Subcutaneous abdominal adipose tissue (tissue), 5 donors: Measurements from ENCODE around the gene ZFP64.

Experiments used
- H3K27ac ChIP-seq: one replicate; pipeline ENCODE4 v1.7.0; 2013; ENCODE audit warnings: low read depth, mild to moderate bottlenecking, inconsistent platforms, low read length, moderate library complexity
- H3K27me3 ChIP-seq, 5 donors: one replicate each; pipeline ENCODE4 v1.7.0; 2013; ENCODE audit warnings: low read length in 5 of 5, inconsistent platforms in 1 of 5; ENCODE audit not compliant: control insufficient read depth in 5 of 5, insufficient read depth in 4 of 5
- H3K36me3 ChIP-seq, 5 donors: one replicate each; pipeline ENCODE4 v1.7.0; 2013; ENCODE audit warnings: low read length in 5 of 5; ENCODE audit not compliant: control insufficient read depth in 5 of 5, insufficient read depth in 5 of 5
- H3K4me1 ChIP-seq, 5 donors: one replicate each; pipeline ENCODE4 v1.7.0; 2013; ENCODE audit warnings: low read length in 5 of 5, mild to moderate bottlenecking in 3 of 5, moderate library complexity in 1 of 5; ENCODE audit not compliant: control insufficient read depth in 5 of 5, insufficient read depth in 5 of 5
- H3K4me3 ChIP-seq, 5 donors: one replicate each; pipeline ENCODE4 v1.7.0; 2013; ENCODE audit warnings: low read length in 5 of 5, low read depth in 1 of 5
- H3K9ac ChIP-seq, 5 donors: one replicate each; pipeline ENCODE4 v1.7.0; 2013; ENCODE audit warnings: low read length in 5 of 5, mild to moderate bottlenecking in 4 of 5, moderate library complexity in 3 of 5
- H3K9me3 ChIP-seq, 5 donors: one replicate each; pipeline ENCODE4 v1.7.0; 2013; ENCODE audit warnings: low read length in 5 of 5; ENCODE audit not compliant: control insufficient read depth in 5 of 5
- donor health status: healthy.
- donor health status: healthy.
- donor health status: healthy.
- donor health status: healthy.
- donor health status: healthy.

ZFP64 gene

GRCh38 chr20:52190437-52191131 is 995 bp downstream of the ZFP64 start:
- Histone ChIP-seq H3K9me3 (no peaks in the 10 kb centered on the region), H3K9ac (peak overlapping the region; percentile 79 to 90 (median 87)), H3K27me3 (no peaks in the 10 kb centered on the region), H3K36me3 (peaks cover 0 to 14% (median 11%) of the 10 kb centered on the region in 5 donors), H3K4me1 (peaks cover 2 to 22% (median 19%) of the 10 kb centered on the region in 5 donors), H3K27ac (peak overlapping the region; percentile 72), H3K4me3 (peak overlapping the region; percentile 92 to 97 (median 96))

- Histone ChIP-seq H3K27me3 (no peaks in the 10 kb centered on the region), H3K9me3 (no peaks in the 10 kb centered on the region), H3K36me3 (peaks cover 0 to 43% (median 35%) of the 10 kb centered on the region in 5 donors), H3K9ac (no peak overlapping the region), H3K4me3 (no peak overlapping the region), H3K4me1 (no peaks in the 10 kb centered on the region), H3K27ac (no peak overlapping the region)
Measured at GRCh38 chr20:52181766-52182165, 9.8 kb downstream of the ZFP64 start.

DNA sequence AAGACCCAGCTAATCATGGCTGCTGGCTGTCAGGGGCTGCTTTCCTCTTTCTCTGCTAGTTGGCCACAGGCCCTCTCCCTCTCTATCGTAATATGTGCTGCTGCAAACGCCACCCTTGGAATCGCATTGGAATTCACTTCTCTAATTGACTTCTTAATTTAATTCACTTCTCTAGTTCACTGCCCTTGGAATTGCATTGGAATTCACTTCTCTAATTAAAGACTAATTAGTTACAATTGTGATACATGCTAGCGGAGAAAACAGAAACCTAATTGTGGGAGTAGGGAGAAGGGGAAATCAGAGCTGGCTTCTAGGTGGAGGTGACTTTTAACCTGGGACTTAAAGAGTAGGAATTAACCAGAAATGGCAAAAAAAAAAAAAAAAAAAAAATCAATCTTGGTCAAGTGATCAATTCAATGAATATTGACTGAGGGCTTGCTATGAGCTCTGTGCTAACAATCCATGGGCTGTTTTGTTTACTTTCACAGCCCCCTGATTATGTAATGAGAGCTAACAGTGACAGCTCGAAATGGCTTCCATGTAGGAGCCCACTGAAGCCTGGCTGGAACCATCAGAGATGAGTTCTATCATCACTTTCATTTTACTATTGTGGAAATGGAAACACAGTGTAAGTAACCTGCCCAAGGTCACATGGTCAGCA is 11.3 kb downstream of the ZFP64 start:
- H3K9me3 ChIP-seq, result no peaks in the 10 kb centered on the region
- H3K4me1 ChIP-seq, result no peaks in the 10 kb centered on the region

DNA sequence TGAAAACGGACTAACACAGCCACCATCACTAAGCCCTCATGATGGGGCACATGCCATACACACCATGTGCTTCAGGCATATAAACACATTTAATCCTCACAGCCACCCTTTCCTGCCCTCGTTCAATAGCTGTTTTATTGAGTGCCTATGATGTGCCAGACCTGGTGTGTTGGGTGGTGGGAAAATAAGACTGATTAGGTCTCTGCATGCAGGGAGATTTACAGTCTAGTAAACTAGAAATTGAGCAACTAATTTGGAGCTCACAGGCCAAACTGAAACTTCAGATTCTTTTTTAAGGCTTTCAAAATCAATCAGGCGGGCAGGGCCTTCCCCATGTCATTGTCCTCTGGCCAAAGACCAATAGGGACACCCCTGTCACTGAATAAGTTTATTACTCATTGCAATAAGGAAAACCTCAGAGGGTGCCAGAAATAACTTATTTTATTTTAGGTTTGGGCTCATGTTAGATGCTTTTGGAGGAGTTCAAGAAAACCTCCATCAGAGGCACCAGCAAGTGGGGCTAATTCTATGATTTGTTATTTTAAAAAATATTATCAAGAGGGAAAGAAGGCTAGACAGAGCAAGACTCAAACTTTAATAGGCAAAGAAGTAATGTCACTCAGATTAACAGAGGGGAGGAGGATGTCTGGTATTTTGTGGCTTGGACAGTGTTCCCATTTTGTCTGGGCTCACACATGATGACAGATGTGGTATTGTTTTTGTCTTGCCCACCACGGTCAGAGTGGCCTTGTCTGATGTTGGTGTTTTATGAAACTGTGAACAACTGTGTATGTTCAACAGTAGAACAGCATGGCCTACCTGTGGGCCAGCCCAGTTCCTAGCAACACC is 12.0 kb downstream of the ZFP64 start:
- Histone ChIP-seq H3K36me3 (peaks cover 0 to 24% (median 19%) of the 10 kb centered on the region in 5 donors), H3K9ac (no peak overlapping the region), H3K27ac (no peak overlapping the region), H3K4me1 (no peaks in the 10 kb centered on the region), H3K9me3 (no peaks in the 10 kb centered on the region), H3K27me3 (no peaks in the 10 kb centered on the region), H3K4me3 (no peak overlapping the region)

More for the DNA sequence above, 11.3 kb downstream of the ZFP64 start:
- H3K36me3 ChIP-seq, result peaks cover 0 to 30% (median 24%) of the 10 kb centered on the region in 5 donors
- no peak overlapping the region for H3K9ac ChIP-seq
- no peak overlapping the region for H3K4me3 ChIP-seq
- H3K27ac ChIP-seq, result no peak overlapping the region
- H3K27me3 ChIP-seq, result no peaks in the 10 kb centered on the region

DNA sequence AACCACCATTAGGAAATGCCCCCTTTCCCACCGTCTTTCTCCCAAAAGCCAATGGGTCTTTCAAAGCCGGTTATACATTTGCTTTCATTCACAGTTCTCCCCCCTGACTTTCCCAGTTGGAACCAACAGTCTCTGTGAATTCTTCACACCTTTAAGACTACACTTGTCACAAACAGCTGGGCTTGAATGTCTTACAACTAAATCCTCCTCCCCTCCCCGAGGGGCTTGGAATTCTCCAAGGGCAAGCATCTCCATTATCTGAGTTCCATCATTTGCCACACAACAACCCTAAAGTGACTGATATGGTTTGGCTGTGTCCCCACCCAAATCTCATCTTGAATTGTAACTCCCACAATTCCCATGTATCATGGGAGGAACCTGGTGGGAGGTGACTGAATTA is 12.9 kb downstream of the ZFP64 start:
- Histone ChIP-seq H3K9ac (no peak overlapping the region), H3K36me3 (peaks cover 0 to 18% (median 17%) of the 10 kb centered on the region in 5 donors)

DNA sequence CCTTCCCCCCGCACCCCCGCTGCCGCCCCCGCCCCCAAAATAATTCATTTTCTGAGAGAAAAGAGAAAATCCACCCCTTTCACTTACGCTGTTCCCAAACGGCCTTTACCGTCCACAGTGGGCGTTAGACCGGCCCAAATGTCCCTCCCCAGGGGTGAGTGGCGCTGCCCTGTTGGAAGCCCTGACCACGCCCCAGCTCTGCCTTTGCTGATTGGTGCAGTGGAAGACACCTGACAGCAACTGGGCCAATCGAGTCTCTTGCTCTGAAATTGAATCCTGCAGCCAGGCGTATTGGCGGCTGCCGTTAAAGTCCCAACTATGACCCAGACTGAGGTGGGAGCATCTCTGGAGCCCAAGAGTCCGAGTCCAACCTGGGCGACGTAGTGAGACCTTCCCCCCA is 15.7 kb downstream of the ZFP64 start:
- H3K27me3 ChIP-seq, result no peaks in the 10 kb centered on the region
- H3K27ac ChIP-seq, result no peak overlapping the region
- H3K4me1 ChIP-seq, result no peaks in the 10 kb centered on the region
- no peak overlapping the region for H3K4me3 ChIP-seq
- no peak overlapping the region for H3K9ac ChIP-seq
- H3K36me3 ChIP-seq, result peaks cover under 1 to 27% (median 14%) of the 10 kb centered on the region in 5 donors
- H3K9me3 ChIP-seq, result no peaks in the 10 kb centered on the region

More for the DNA sequence above, 12.9 kb downstream of the ZFP64 start:
- Histone ChIP-seq H3K4me3 (no peak overlapping the region), H3K27ac (no peak overlapping the region), H3K9me3 (no peaks in the 10 kb centered on the region), H3K4me1 (no peaks in the 10 kb centered on the region), H3K27me3 (no peaks in the 10 kb centered on the region)

DNA sequence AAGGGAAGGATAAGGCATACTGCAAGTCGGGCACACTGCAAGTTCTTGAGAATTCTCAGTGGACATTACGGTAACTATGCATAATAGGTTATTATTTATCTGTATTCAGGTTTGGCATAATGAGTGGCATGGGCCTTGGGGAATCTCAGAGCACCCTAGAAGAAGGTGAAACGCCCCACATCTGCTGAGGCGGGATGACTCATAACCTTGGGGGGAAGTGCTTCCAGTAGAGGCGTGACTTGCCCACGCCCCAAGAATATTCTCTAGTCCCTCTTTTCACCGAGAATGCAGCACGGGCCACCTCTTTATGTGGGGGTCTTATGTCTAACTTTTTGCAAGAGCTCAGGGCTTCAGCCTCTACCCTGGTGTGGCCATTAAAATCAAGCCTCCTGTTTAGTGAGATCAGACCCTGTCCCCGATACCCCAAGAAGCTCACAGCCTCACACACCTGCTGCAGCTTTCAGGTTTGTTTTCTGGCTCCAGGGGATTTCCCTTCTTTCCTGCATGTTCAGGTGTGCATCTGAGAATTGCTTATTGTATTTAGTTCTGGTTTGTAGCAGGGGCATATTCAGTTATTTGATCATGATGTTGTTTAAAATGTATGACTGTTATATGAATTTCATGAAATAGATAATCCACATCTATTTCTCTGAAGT is 19.1 kb downstream of the ZFP64 start:
- Histone ChIP-seq H3K4me1 (no peaks in the 10 kb centered on the region), H3K27ac (no peak overlapping the region), H3K9ac (no peak overlapping the region), H3K36me3 (peaks cover 5 to 36% (median 17%) of the 10 kb centered on the region in 5 donors), H3K9me3 (no peaks in the 10 kb centered on the region), H3K4me3 (no peak overlapping the region), H3K27me3 (no peaks in the 10 kb centered on the region)

GRCh38 chr20:52171025-52171424 is 20.6 kb downstream of the ZFP64 start:
- Histone ChIP-seq H3K9me3 (peaks cover 0 to 6% (median under 1%) of the 10 kb centered on the region in 5 donors), H3K27ac (no peak overlapping the region), H3K4me1 (no peaks in the 10 kb centered on the region), H3K36me3 (peaks cover 3 to 36% (median 17%) of the 10 kb centered on the region in 5 donors), H3K27me3 (no peaks in the 10 kb centered on the region), H3K4me3 (no peak overlapping the region), H3K9ac (no peak overlapping the region)

DNA sequence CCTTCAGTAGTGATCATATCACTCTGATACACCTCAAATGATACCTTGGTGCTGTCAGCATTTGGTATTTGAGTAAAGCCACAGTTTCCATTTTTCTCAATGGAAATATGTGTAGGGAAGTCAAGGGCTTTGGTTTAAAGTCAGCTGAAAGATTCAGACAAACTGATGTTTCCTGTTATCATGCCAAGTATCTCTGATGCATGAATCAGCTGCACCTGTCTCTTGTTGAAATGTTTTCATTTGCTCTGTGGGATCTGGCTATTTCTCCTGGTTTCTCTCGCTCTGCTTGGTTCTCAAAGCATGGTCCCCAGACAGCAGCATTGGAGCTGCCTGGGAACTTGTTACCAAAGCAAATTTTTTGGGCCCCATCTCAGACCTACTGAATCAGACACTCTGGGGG is 23.5 kb downstream of the ZFP64 start:
- H3K27ac ChIP-seq, result no peak overlapping the region
- H3K27me3 ChIP-seq, result no peaks in the 10 kb centered on the region
- H3K36me3 ChIP-seq, result peaks cover 27 to 52% (median 40%) of the 10 kb centered on the region in 5 donors
- H3K9me3 ChIP-seq, result peaks cover 0 to 12% (median 6%) of the 10 kb centered on the region in 5 donors
- H3K9ac ChIP-seq, result no peak overlapping the region
- no peaks in the 10 kb centered on the region for H3K4me1 ChIP-seq
- H3K4me3 ChIP-seq, result no peak overlapping the region
